DMS53 treated with DMSO at 0.1 percent for 48 hours (cell line): ENCODE measurements around the gene CCT5.
"Not testable (repeated sequence)": the region's sequence is repeated elsewhere in the genome, so short reads cannot be mapped to it uniquely, and the experiment has no call there.

Experiments used
- DNase-seq: peaks from one replicate; lab custom pipeline; 2025; ENCODE audit not compliant: unreplicated experiment; lab: John Stamatoyannopoulos, UW

Gene CCT5

DNA sequence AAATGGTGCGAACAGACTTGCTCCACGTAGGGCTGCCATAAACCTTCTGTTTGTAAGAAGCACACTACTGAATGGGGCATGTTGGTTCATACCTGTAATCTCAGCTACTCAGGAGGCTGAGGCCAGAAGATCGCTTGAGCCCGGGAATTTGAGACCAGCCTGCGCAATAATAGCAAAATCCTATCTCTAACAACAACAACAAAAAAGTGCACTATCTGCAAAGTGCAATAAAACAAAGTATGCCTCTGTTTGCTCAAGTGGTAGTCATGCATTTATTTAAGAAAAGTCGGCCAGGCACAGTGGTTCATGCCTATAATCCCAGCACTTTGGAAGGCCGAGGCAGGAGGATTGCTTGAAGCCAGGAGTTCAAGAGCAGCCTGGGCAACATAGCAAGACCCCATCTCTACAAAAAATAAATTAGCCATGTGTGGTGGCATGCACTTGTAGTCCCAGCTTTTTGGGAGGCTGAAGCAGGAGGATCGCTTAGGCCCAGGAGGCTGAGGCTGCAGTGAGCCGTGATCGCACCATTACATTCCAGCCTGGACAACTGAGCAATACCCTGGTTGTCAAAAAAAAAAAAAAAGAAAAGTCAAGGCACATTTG is 5.6 kb upstream of the CCT5 start:
- no peak for DNase-seq

DNA sequence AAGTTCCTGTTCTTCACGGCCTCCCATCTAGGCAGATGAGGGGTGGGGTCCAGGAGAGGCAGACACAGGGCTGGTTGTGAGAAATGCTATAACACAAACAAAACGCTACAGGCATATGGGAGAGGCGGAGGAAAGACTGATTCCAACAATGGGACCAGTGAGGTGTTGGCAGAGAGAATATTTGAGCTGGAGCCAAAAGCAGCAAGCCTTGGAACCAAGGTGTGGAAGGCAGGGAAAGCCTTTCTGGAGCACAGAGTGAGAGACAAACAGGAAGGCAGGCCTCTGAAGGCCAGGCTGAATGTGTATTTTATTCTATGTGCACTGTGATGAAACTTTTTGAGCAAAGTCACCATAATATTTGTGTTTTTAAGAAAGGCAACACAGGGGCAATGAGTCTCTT is 3.3 kb upstream of the CCT5 start:
- DNase-seq, result no peak

DNA sequence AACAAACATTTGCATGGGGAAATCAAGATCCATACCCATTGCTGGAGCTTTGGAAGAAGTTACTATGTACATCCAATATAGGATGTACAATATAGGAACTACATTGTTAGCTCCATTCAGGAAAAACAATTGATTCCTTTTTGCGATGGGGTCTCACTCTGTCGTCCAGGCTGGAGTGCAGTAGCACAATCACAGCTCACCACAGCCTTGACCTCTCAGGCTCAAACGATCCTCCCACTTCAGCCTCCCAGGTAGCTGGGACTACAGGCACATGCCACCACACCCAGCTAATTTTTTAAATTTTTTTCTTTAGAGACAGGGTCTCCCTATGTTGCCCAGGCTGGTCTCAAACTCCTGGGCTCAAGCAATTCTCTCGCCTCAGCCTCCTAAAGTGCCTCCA is 2.9 kb upstream of the CCT5 start:
- DNase-seq, result not testable (repeated sequence)

DNA sequence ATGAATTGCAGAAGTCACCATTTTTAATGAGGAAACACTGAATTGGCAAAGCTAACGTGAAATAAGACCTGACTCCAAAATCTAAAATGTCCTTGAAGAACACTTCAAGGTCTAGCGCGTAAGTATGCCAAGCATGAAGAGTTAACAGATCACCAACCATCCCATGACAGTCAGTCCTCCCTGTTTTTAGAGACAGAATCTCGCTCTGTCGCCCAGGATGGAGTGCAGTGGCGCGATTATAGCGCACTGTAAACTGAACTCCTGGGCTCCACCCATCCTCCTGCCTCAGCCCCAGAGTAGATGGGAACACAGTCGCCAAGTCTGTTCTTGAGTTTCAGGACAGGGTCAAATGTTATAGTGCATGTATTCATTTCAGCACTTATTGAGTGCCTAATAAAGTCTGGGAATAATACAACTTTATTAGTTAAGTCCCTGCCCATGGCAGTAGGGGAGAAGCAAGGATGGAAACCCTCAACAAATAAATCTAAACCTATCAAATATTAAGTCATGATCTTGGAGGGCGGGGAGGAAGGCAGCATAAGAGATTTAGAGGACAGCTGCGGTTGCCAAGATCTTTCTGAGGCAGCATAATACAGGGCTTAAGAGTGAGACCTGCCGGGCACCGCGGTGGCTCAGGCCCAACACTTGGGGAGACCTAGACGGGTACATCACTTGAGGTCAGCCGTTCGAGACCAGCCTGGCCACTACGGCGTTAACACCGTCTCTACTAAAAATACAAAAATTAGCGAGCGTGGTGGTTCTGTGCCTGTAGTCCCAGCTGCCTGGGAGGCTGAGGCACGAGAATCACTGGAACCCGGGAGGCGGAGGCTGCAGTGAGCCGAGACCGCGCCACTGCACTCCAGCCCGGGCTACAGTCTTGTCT is 1.5 kb upstream of the CCT5 start:
- no peak for DNase-seq

DNA sequence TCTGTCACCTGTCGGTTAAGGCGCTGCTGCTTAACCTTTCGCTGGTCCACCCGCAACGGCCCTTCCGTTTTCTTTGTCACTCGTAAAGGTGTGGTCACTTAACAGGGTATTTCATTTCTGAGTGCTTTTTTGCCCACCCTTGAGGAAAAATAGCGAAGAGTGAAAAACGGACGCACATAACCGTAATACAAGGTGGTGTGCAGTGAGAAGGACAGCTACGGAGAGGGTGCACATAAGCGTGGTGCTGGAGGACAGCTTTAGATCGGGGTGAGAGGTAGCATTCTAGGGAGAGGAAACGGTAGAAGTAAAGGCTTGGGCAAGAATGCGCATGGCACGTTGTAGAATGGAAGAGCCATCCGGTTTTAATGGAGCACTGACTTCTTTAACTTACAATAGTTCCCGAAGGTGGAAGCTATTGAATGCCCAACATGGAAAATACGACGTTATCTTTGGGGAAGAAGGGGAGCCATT is 761 bp downstream of the CCT5 start:
- peak; percentile 5 for DNase-seq

DNA sequence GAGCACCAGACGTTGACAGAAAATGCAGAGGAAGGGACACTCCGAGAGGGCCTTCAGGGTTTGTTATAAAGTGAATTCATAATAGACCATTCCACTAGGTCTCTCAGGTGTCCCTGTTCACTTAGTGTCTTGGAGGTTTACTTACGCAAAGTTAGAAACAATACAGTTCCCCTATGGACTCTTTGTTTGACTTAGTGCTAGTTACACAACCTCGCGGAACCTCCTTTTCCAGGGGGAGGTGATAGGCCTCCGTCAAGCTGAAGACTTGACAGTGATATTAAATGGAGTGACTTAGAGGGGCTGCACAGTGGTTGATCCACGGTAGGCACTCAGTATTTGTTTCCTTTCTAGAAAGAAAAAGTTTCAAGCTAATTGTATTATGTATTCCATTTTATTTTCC is 1.3 kb downstream of the CCT5 start:
- no peak for DNase-seq

DNA sequence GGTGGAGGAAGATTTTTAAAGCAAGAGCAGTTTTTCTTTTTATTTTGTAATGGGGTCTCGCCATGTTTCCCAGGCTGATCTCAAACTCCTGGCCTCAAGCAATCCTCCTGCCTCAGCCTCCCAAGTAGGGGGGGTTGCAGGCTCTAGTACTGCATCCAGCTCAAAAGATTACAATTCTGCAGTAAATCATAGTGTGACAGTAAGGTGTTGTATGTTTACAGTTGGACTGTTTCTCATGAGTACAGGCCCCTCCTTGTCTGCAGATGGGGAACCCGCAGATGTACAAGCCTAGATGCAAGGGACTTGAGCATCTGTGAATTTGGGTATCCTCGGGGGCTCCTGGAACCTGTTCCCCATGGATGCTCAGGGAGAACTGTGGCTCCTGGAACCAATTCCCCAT is 3.3 kb downstream of the CCT5 start:
- no peak for DNase-seq

DNA sequence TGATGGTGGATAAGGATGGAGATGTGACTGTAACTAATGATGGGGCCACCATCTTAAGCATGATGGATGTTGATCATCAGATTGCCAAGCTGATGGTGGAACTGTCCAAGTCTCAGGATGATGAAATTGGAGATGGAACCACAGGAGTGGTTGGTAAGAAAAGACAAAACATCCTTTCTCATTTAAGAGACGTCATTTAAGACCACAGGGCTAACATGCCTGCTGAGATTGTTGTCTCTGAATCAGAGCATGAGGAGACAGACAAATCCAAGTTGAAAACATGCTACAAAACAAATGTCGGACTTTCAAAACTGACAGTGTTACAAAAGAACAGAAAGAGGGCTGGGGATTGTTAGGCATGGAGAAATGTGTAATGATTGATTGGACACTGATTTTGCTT is 4.6 kb downstream of the CCT5 start:
- DNase-seq, result no peak

DNA sequence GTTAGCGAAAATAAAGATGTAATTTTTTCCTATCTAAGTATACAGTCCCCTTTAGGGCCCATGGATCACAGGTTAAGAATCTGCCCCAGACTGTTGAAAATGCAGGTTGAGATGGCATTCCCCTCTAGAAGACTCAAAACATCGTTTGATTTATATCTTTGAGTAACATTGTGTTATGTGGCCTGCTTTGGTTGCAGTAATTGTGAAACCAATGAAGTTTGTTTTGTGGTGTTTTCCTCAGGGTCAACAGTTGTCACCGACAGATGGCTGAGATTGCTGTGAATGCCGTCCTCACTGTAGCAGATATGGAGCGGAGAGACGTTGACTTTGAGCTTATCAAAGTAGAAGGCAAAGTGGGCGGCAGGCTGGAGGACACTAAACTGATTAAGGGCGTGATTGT is 7.8 kb downstream of the CCT5 start:
- DNase-seq, result no peak

DNA sequence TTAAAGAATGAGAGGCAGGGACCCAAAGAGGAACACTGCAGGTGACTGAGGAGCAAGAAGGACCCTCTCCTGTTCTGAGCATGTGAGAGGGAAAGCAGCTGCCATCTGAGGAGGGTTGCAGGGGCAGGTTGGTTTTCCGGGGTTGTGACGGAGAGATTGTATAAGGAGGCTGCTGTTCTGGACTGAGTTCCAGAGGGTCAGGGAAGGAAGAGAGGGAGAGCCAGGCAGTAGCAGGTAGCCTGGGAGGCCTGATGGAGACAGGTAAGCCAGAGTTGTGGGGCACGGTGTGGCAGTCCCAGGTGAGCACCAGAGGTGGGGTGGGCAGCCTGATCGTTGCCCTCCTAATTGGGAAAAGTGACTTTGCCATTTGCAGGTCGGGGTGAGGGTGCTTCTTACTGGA is 9.8 kb downstream of the CCT5 start:
- no peak for DNase-seq

DNA sequence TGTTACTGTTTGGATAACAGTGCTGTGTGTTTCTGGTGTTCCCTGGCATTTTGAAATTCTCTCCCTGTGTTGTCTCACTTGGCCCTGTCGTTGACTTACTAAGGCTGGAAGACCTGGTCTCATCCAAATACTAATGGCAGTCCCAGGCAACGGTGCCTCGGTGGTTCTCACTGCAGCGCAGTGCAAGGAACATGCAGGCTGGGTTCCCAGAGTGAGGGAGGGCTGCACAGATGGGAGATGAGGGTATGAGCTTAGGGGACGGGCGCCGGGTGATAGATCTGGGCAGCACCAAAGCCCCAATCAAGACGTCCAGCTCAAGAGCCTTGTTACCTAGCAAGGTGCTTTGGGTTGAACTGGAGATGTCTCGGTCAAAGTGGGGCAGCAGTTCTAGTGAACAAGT is 11.0 kb downstream of the CCT5 start:
- DNase-seq, result no peak

DNA sequence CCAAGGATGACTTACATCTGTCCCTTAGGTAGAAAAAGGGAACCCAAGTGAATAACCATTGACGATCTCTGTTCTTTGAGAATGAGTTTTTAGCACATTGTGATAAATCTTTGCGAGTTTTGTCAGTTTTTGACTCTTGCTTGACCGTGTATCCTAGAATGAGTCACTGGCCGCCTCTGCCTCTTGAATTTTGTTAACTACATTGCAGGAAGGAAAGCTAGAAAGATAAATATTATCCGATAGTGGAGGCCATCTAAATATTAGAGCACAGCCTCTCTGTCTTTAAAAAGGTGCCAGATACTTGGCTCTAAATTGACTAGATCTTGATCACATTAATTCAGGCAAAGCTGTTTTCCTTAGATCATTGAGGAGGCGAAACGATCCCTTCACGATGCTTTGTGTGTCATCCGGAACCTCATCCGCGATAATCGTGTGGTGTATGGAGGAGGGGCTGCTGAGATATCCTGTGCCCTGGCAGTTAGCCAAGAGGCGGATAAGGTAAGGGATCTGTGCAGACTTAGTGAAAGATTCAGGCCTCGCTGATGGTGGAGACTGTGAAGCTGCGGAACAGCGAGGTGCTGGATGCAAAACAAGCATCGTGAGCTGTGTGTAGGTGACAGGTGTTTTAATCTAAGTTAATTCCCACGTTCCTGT is 12.2 kb downstream of the CCT5 start:
- DNase-seq, result no peak

DNA sequence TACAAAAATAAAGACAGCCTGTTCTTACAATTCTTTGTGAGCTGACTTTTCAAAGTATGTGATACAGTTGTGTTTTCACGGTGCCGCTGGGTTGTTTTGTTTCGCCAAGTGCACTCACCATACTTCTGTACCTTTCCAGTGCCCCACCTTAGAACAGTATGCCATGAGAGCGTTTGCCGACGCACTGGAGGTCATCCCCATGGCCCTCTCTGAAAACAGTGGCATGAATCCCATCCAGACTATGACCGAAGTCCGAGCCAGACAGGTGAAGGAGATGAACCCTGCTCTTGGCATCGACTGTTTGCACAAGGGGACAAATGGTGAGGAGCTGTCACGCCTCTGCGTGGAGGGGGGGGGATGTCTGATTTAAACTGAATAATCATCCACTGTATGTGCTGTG is 12.9 kb downstream of the CCT5 start:
- DNase-seq, result no peak

DNA sequence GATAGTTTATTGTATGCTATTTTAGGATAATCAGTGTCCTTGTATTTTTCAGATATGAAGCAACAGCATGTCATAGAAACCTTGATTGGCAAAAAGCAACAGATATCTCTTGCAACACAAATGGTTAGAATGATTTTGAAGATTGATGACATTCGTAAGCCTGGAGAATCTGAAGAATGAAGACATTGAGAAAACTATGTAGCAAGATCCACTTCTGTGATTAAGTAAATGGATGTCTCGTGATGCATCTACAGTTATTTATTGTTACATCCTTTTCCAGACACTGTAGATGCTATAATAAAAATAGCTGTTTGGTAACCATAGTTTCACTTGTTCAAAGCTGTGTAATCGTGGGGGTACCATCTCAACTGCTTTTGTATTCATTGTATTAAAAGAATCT is 14.5 kb downstream of the CCT5 start:
- no peak for DNase-seq

DNA sequence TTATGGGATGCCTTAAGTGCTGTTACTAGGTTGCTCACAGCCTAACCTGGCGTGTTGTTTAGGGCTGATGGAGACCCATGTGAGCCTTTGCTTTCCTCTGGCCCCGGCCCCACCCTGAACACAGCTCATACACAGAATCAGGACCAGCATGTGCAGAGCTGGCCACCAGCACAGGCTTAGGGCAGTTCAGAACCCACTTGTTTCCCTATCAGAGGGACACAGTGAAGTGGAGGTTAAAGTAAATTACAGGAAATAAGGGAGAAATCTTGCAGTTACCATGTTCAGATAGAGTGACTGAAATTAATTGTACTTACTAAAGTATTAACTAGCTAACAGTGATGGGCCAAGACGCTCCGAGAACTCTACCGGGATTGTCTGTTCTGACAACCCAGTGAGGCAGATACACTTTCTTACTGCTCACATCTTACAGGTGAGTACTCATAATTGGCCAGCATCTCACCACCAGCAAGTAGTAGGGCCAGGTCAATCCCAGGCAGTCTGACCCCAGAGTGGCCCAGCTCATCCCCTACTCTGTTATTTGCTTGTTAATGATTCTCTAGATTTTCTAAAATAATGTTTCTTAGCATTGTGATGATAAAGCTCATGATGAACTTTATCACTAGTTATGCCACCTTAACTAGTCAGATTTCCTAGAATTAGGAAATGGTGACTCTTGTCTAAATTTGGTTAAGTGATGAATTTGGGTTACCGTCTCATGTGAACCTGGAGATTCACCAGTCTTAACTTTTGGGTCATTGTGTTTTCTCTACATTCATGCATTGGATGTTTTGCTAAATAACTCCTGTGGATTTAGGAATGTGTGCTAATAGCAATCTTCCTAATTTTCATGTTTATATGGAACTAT is 15.4 kb downstream of the CCT5 start:
- no peak for DNase-seq

DNA sequence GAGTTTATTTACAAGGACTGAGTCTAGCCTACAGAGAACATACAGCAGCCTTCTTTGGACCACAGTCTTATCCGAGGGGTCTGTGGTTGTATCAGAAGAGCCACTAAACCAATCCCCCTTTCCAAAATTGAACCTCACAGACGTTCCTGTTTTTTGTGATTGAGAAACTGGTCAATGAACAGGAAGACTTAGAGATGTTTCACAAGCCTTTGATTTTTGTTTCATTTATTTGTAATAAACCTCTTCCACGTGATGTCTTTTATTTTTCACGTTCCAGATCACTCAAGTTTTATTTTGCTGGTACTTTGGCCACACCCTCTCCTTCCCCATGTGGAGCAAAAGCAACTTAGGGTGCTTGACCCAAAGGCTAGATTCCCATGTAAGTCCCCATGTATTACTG is 16.1 kb downstream of the CCT5 start:
- DNase-seq, result no peak

DNA sequence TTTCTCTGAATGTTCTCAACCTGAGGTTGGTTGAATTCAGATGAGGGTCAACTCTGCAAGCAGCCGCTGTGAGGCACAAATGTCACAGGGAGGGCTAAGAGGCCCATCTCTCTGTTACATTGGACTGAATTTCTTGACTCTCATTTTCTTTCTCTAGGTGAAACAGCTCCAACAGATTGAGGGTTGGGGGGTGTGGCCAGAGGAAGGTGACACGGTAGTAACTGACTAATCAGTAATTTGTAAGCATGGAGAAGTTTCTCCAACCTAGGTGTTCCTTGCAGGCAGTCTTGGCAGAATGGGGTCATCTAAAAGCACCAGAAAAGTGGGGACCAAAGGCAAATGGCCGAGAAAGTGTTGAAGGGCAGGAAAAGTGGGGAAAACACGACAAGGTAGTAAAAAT is 16.8 kb downstream of the CCT5 start:
- no peak for DNase-seq

DNA sequence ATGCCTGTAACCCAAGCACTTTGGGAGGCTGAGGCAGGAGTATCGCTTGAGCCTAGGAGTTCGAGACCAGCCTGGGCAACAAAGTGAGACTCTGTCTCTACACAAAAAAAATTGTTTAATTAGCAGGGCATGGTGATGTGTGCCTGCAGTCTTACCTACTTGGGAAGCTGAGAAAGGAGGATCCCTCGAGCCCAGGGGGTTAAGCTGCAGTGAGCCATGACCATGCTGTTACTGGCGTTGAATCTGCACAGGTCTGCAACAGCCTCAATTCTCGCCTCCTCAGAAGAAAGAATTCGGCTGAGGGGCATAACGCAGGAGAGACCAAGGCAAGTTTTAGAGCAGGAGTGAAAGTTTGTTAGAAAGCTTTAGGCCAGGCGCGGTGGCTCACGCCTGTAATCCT is 18.0 kb downstream of the CCT5 start:
- DNase-seq, result no peak

DNA sequence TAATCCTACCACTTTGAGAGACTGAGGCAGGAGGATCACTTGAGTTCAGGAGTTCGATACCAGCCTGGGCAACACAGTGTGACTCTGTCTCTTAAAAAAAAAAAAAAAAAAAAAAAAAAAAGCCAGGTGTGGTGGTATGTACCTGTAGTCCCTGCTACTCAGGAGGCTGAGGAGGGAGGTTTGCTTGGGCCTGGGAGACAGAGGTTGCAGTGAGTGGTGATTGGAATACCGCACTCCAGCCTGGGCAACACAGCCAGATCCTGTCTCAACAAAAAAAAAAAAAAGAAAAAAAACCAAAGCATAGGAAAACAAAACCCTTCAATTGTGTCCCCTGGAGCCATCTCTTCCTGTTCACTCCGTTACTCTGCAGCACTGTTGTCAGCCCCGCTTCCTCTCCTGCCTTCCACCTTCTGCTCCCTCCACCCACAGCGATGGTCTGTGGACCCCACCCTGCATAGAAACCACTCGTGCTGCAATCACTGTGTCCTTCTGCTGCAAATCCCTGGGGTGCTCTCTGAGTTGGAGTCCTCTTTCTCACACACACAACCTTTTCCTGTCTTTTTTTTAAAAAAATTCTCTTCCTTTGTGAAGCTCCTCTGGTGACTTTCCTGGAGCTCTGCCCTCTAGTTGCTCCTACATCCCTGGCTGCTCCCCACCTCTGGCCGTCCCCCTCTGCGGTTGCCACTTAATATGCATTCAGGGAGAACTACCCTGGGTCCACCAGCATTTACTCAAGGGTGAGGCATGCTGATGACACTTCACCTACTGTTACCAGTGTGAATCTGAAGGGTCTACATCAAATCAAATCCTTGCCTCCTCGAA is 22.2 kb downstream of the CCT5 start:
- no peak for DNase-seq

DNA sequence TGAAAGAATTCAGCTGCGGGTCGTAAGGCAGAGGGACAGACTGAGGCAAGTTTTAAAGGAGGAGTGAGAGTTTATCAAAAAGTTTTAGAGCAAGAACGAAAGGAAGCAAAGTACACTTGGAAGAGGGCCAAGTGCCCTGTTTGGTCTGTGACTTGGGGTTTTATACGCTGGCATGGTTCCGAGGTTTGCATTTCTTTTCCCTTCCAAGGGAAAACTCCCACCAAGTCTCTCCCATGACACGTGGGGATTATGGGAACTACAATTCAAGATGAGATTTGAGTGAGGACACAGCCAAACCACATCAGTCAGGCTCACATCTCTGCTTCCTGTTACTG is 22.8 kb downstream of the CCT5 start:
- DNase-seq, result not testable (repeated sequence)

DNA sequence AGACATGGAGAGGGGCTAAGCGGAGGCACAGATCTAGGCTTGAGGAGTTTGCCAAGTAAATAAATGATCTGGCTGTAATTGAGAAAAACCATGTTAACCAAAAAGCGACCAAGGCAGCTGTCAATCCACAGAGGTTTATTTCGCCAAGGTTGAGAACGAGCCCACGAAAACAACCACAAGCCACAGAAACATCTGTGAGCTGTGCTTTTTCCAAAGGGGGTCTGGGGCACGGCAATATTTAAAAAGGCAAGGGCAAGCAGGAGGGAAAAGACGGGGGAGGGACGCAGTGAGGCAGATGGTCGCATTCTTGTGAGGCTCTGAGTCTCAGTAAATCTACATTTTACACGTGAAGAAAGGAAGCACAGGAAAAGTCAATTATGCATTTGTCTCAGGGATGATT is 25.4 kb downstream of the CCT5 start:
- DNase-seq, result no peak
